IMR-90 (cell line): Measurements from ENCODE around the gene COQ4. TPM values are rescaled to one million over a fixed set of nuclear protein-coding genes. Genes with fewer than 3 reads are reported as not detected.
A peak's percentile ranks its signal among the peaks of the same experiment; 100 is the strongest.

Experiments
- ATAC-seq: fragments of 200-7000 bp; cut with Tn5 transposase; 2 replicates; pipeline ENCODE4 v1.9.1; 2020; ENCODE audit warnings: low read depth, mild to moderate bottlenecking, moderate library complexity
- BruUV-seq: library from RNA; stranded (reverse); fragments of 400-500 nt; replicated peaks from 2 replicates; lab custom pipeline; 2021; lab: Mats Ljungman, UMichigan
- CTCF ChIA-PET: fragments of 300-600 bp; formaldehyde crosslinking; extraction: SDS; loops from one replicate; lab custom pipeline; 2021; ENCODE audit warnings: antibody characterized with exemption; lab: Yijun Ruan, JAX
- POLR2A ChIA-PET: fragments of 300-600 bp; sonication (Branson Sonifier 250); formaldehyde crosslinking; loops from one replicate; lab custom pipeline; 2022; ENCODE audit warnings: antibody characterized with exemption; ENCODE audit not compliant: unreplicated experiment; lab: Charles Lee
- DNase-seq: peaks from one replicate; pipeline ENCODE4 v3.0.0; 2013
- H2AFZ ChIP-seq: replicated peaks from 2 replicates; pipeline ENCODE3; 2013; ENCODE audit warnings: low read length, mild to moderate bottlenecking; ENCODE audit not compliant: poor library complexity
- H2AK5ac ChIP-seq: 2 replicates; pipeline ENCODE4 v1.6.1; 2013; ENCODE audit warnings: low read depth, low read length, inconsistent platforms
- H2AK9ac ChIP-seq: replicated peaks from 2 replicates; pipeline ENCODE3; 2013; ENCODE audit warnings: mild to moderate bottlenecking, low read depth, low read length, moderate library complexity; ENCODE audit not compliant: poor library complexity
- H2BK120ac ChIP-seq: 2 replicates; pipeline ENCODE4 v1.6.1; 2013; ENCODE audit warnings: low read depth, low read length, inconsistent platforms
- H2BK15ac ChIP-seq: 3 replicates; pipeline ENCODE4 v1.6.1; 2013; ENCODE audit warnings: low read depth, low read length, inconsistent platforms
- H2BK20ac ChIP-seq: 2 replicates; pipeline ENCODE4 v1.6.1; 2013; ENCODE audit warnings: low read depth, mild to moderate bottlenecking, inconsistent platforms, low read length, moderate library complexity
- H2BK5ac ChIP-seq: 2 replicates; pipeline ENCODE4 v1.6.1; 2013; ENCODE audit warnings: mild to moderate bottlenecking, low read depth, low read length, inconsistent platforms; ENCODE audit not compliant: poor library complexity, severe bottlenecking
- H3K14ac ChIP-seq: replicated peaks from 2 replicates; pipeline ENCODE4 v1.6.1; 2013; ENCODE audit warnings: low read depth, low read length, inconsistent platforms
- H3K18ac ChIP-seq: 2 replicates; pipeline ENCODE4 v1.6.1; 2013; ENCODE audit warnings: low read depth, low read length, control low read depth
- H3K23ac ChIP-seq: 2 replicates; pipeline ENCODE4 v1.6.1; 2013; ENCODE audit warnings: low read depth, low read length, inconsistent platforms
- H3K27ac ChIP-seq: 2 replicates; pipeline ENCODE4 v1.5.1; 2013; ENCODE audit warnings: mild to moderate bottlenecking, control low read depth, low read length; ENCODE audit not compliant: insufficient read depth
- H3K27me3 ChIP-seq: 2 replicates; pipeline ENCODE4 v1.6.1; 2013; ENCODE audit warnings: low read length; ENCODE audit not compliant: control insufficient read depth, insufficient read depth
- H3K36me3 ChIP-seq: 2 replicates; pipeline ENCODE4 v1.6.1; 2013; ENCODE audit warnings: low read length, mixed read lengths; ENCODE audit not compliant: control insufficient read depth, insufficient read depth
- H3K4ac ChIP-seq: 2 replicates; pipeline ENCODE4 v1.6.1; 2013; ENCODE audit warnings: low read depth, low read length, inconsistent platforms
- H3K4me1 ChIP-seq: 2 replicates; pipeline ENCODE4 v1.6.1; 2013; ENCODE audit warnings: low read length, mixed read lengths; ENCODE audit not compliant: control insufficient read depth, insufficient read depth
- H3K4me2 ChIP-seq: 2 replicates; pipeline ENCODE4 v1.6.1; 2013; ENCODE audit warnings: low read depth, mild to moderate bottlenecking, control low read depth, low read length, moderate library complexity
- H3K4me3 ChIP-seq: 2 replicates; pipeline ENCODE4 v1.5.1; 2013; ENCODE audit warnings: low read depth, mild to moderate bottlenecking, control low read depth, low read length, moderate library complexity; ENCODE audit not compliant: insufficient read depth
- H3K56ac ChIP-seq: 2 replicates; pipeline ENCODE4 v1.6.1; 2013; ENCODE audit warnings: low read length, inconsistent platforms; ENCODE audit not compliant: insufficient read depth; ENCODE audit errors: extremely low read depth
- H3K79me1 ChIP-seq, 2 experiments: 2 replicates each; pipeline ENCODE4 v1.6.1; 2013; ENCODE audit warnings: low read length in 2 of 2, inconsistent platforms in 1 of 2, low read depth in 1 of 2
- H3K9ac ChIP-seq: 2 replicates; pipeline ENCODE4 v1.6.1; 2013; ENCODE audit warnings: low read depth, low read length, control low read depth
- H3K9me1 ChIP-seq: 2 replicates; pipeline ENCODE4 v1.6.1; 2013; ENCODE audit warnings: low read length, inconsistent platforms; ENCODE audit not compliant: insufficient read depth
- H3K9me3 ChIP-seq: 2 replicates; pipeline ENCODE4 v1.6.1; 2013; ENCODE audit warnings: low read length; ENCODE audit not compliant: control insufficient read depth, insufficient read depth
- H4K20me1 ChIP-seq: 2 replicates; pipeline ENCODE4 v1.6.1; 2013; ENCODE audit warnings: low read length, inconsistent platforms; ENCODE audit not compliant: insufficient read depth
- H4K5ac ChIP-seq: 2 replicates; pipeline ENCODE4 v1.6.1; 2013; ENCODE audit warnings: mild to moderate bottlenecking, low read depth, low read length, control low read depth
- H4K8ac ChIP-seq, 2 experiments: 2 replicates each; pipeline ENCODE4 v1.6.1; 2013; ENCODE audit warnings: low read depth in 2 of 2, low read length in 2 of 2, control low read depth in 1 of 2, inconsistent platforms in 1 of 2
- H4K91ac ChIP-seq: 2 replicates; pipeline ENCODE4 v1.6.1; 2013; ENCODE audit warnings: low read depth, low read length, inconsistent platforms; ENCODE audit not compliant: insufficient read depth
- FOS ChIP-seq: fragments of 150-350 bp; IDR thresholded peaks from 2 replicates; pipeline ENCODE4 v1.6.1; 2016; ENCODE audit warnings: low read depth, low read length
- MXI1 ChIP-seq: IDR thresholded peaks from 2 replicates; pipeline ENCODE4 v1.6.1; 2012; ENCODE audit warnings: low read depth, mild to moderate bottlenecking, low read length, moderate library complexity, borderline replicate concordance
- WGBS, 2 experiments: methylation state at CpG; one replicate each; pipeline versions ENCODE4 v1.1.5 to v1.1.7; 2013; ENCODE audit warnings: missing lambda C conversion rate in 2 of 2; ENCODE audit not compliant: insufficient read length in 1 of 2; ENCODE audit errors: extremely low coverage in 2 of 2; 5-methylcytosine and 5-hydroxymethylcytosine counted together
- dilution Hi-C: fragments of 300-500 bp; cut with HindIII; formaldehyde crosslinking; loops from one replicate; pipeline ENCODE4 v1.14.3; 2018; ENCODE audit warnings: low sequenced_read_pairs; ENCODE audit not compliant: unreplicated experiment
- in situ Hi-C: fragments of 300-500 bp; cut with MboI; formaldehyde crosslinking; loops from 3 replicates; pipeline ENCODE4 v1.14.3; 2019; ENCODE audit warnings: low sequenced_read_pairs, inconsistent platforms, mixed read lengths
- intact Hi-C: fragments of 100-400 bp; cut with micrococcal nuclease; formaldehyde crosslinking; loops from 2 replicates; pipeline ENCODE4 v1.10.0; 2022
- polyA plus RNA-seq, 3 experiments: library from polyadenylated mRNA; depleted of rRNA; stranded (reverse); fragments of >200 nt; gene quantifications; 2 replicates each; pipeline ENCODE4 v1.2.3, GENCODE V29; 2012; ENCODE audit warnings: low replicate concordance in 1 of 3
- total RNA-seq: library from RNA; depleted of rRNA; stranded (reverse); fragments of >200 nt; gene quantifications from 2 replicates; pipeline ENCODE4 v1.2.3, GENCODE V29; 2012

Gene COQ4
- total and polyA plus RNA-seq, 2 of the 4 experiments (the other 2 are of a cell fraction), result 20.1 to 41.4 TPM

GRCh38 chr9:128323212-128323730 is 632 bp downstream of the COQ4 start:
- dilution Hi-C loops (no loop called here), intact Hi-C loops (loop anchor here (2.0 kb wide), 1 partner anchor 28 kb away; no protein-coding TSS in a partner anchor), in situ Hi-C loops (no loop called here)
- Histone ChIP-seq H2AFZ (peak overlapping the region; percentile 98), H3K4ac (peak overlapping the region; percentile 80), H3K18ac (no peak overlapping the region), H2BK15ac (no peak overlapping the region), H3K56ac (peak overlapping the region; percentile 64), H4K20me1 (0 out of 2 replicates have a peak, but pooled peaks cover 4% of the 10 kb centered on the region), H2BK120ac (no peak overlapping the region), H3K4me3 (peak overlapping the region; percentile 57), H2BK5ac (peak overlapping the region; percentile 57), H3K14ac (peak overlapping the region; percentile 20), H3K4me1 (peaks cover 5% of the 10 kb centered on the region), H3K79me1 (peaks cover 38 to 56% of the 10 kb centered on the region in 2 experiments), H2AK9ac (peak overlapping the region; percentile 86), H3K9ac (peak overlapping the region; percentile 70), H3K9me1 (peaks cover 2% of the 10 kb centered on the region; the same call in 1 of the 2 replicates), H3K27me3 (no peaks in the 10 kb centered on the region), H3K27ac (peak overlapping the region; percentile 99), H2BK20ac (no peak overlapping the region), H4K91ac (no peak overlapping the region), H4K5ac (peak overlapping the region; percentile 13; the same call in 1 of the 2 replicates), H4K8ac (peak overlapping the region; percentile 6 to 70; a peak in 2 of 4 replicates), H3K36me3 (peaks cover 20% of the 10 kb centered on the region), H3K9me3 (no peaks in the 10 kb centered on the region), H3K4me2 (peak overlapping the region; percentile 95), H3K23ac (peak overlapping the region; percentile 74), H2AK5ac (0 out of 2 replicates have a peak overlapping the region, but pooled peaks have one; percentile 6)
- ATAC-seq (peak; percentile 27), DNase-seq (peak; percentile 63)
- ChIA-PET CTCF (no interaction called here), POLR2A (no interaction called here)
- TF ChIP-seq FOS, result peak; percentile 46
- TF ChIP-seq MXI1, result no peak; the same call in 1 of the 2 replicates
- no CpG with 5 or more reads among the region's 16 CpGs for WGBS, 2 experiments
- no TSS peak for BruUV-seq
